ENCODE data around the gene SLC45A3. TPM values are rescaled to one million over a fixed set of nuclear protein-coding genes. Genes with fewer than 3 reads are reported as not detected.

Gene SLC45A3
- total and polyA plus RNA-seq, 2 of the 4 experiments (the other 2 are of a cell fraction) = 1.4 to 2.5 TPM

DNA sequence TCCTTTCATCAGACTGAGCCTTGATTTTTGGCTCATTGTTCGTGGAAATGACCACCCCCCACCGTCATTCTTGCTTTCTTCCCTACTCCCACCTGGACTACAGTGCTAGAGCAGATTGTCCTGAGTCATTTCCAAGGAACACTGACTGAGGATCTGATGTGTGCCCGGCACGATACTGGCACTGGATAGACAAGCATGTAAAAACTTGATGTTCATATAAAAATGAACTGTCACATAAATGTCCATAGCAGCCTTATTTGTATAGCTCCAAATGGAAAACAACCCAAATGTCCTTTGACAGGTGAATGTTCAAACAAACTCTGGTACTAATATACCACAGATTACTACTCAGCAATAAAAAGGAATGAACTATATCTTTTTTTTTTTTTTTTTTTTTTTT, 18.6 kb upstream of the SLC45A3 start:
- ChIA-PET CTCF (no interaction called here), POLR2A (ENCODE audit: unreplicated experiment) (no interaction called here)
- H4K5ac ChIP-seq (ENCODE audit: low read depth, low read length) = no peak overlapping the region
- H3K36me3 ChIP-seq (ENCODE audit: control insufficient read depth, insufficient read depth, low read length) = peaks cover 2% of the 10 kb centered on the region
- no peaks in the 10 kb centered on the region; the same call in 1 of the 2 replicates for H3K4me1 ChIP-seq (ENCODE audit: control insufficient read depth, insufficient read depth, low read length)
- dilution Hi-C loops (cut with HindIII; ENCODE audit: low sequenced_read_pairs, unreplicated experiment) (no loop called here), intact Hi-C loops (cut with micrococcal nuclease) (no loop called here), in situ Hi-C loops (cut with MboI; ENCODE audit: low sequenced_read_pairs) (no loop called here)
- H3K27me3 ChIP-seq (ENCODE audit: control insufficient read depth, insufficient read depth, low read length) = no peaks in the 10 kb centered on the region; the same call in 1 of the 2 replicates
- H2BK15ac ChIP-seq (ENCODE audit: low read depth, low read length) = no peak overlapping the region
- WGBS, 2 experiments (ENCODE audit: extremely low coverage in 2 of 2, insufficient read length in 1 of 2) = 100% methylated on average over 1 of the region's 4 CpGs; no CpG with 5 or more reads in 1 of the 2 experiments
- no peak overlapping the region for H3K14ac ChIP-seq (replicated peaks; ENCODE audit: low read depth, low read length)
- H3K18ac ChIP-seq (ENCODE audit: low read depth, low read length) = no peak overlapping the region
- 0 out of 2 replicates have a peak, but pooled peaks cover 3% of the 10 kb centered on the region for H3K9me1 ChIP-seq (ENCODE audit: insufficient read depth, low read length)
- H4K91ac ChIP-seq (ENCODE audit: insufficient read depth, low read depth, low read length) = no peak overlapping the region
- H2BK120ac ChIP-seq (ENCODE audit: low read depth, low read length) = no peak overlapping the region
- H3K79me1 ChIP-seq (ENCODE audit: low read depth in 1 of 2, low read length in 2 of 2) = no peaks in the 10 kb centered on the region
- no peak overlapping the region for H3K9ac ChIP-seq (ENCODE audit: low read depth, low read length)
- no peak overlapping the region for H2BK20ac ChIP-seq (ENCODE audit: low read depth, low read length)
- DNase-seq (no peak), ATAC-seq (ENCODE audit: low read depth) (no peak)
- H3K4me3 ChIP-seq (ENCODE audit: insufficient read depth, low read depth, low read length) = no peak overlapping the region
- H3K4ac ChIP-seq (ENCODE audit: low read depth, low read length) = no peak overlapping the region
- H2AFZ ChIP-seq (replicated peaks; ENCODE audit: low read length, poor library complexity) = no peak overlapping the region
- no peak overlapping the region for H3K23ac ChIP-seq (ENCODE audit: low read depth, low read length)
- BruUV-seq (replicated peaks) = no TSS peak
- no peak overlapping the region for H3K27ac ChIP-seq (ENCODE audit: insufficient read depth, low read length)
- no peaks in the 10 kb centered on the region for H3K9me3 ChIP-seq (ENCODE audit: control insufficient read depth, insufficient read depth, low read length)
- H3K4me2 ChIP-seq (ENCODE audit: low read depth, low read length) = no peak overlapping the region
- H2AK9ac ChIP-seq (replicated peaks; ENCODE audit: low read depth, low read length, poor library complexity) = no peak overlapping the region
- H4K20me1 ChIP-seq (ENCODE audit: insufficient read depth, low read length) = no peaks in the 10 kb centered on the region
- no peak overlapping the region for H4K8ac ChIP-seq (ENCODE audit: low read depth in 2 of 2, low read length in 2 of 2)
- no peak overlapping the region for H2BK5ac ChIP-seq (ENCODE audit: low read depth, low read length, poor library complexity, severe bottlenecking)
- H3K56ac ChIP-seq (ENCODE audit: extremely low read depth, insufficient read depth, low read length) = no peak overlapping the region
- no peak overlapping the region for H2AK5ac ChIP-seq (ENCODE audit: low read depth, low read length)
- no peak for TF ChIP-seq NFE2L2 (IDR thresholded peaks at IDR 0.05; ENCODE audit: low read depth, low read length)
- no peak for TF ChIP-seq ELK1 (IDR thresholded peaks at IDR 0.05; ENCODE audit: borderline replicate concordance, low read depth, low read length)
- TF ChIP-seq SMC3 (IDR thresholded peaks at IDR 0.05; ENCODE audit: low read depth, low read length) = no peak
- TF ChIP-seq MXI1 (IDR thresholded peaks at IDR 0.05; ENCODE audit: borderline replicate concordance, low read depth, low read length) = no peak
- no peak for TF ChIP-seq CEBPB (IDR thresholded peaks at IDR 0.05; ENCODE audit: low read depth, low read length)
- TF ChIP-seq MAFK (IDR thresholded peaks at IDR 0.05; ENCODE audit: low read depth, low read length) = no peak
- no peak for TF ChIP-seq RAD21 (IDR thresholded peaks at IDR 0.05; ENCODE audit: low read length)
- no peak for TF ChIP-seq USF2 (IDR thresholded peaks at IDR 0.05; ENCODE audit: low read depth, low read length)
- TF ChIP-seq CHD1 (IDR thresholded peaks at IDR 0.05; ENCODE audit: low read depth, low read length) = no peak
- TF ChIP-seq FOS (IDR thresholded peaks at IDR 0.05; ENCODE audit: low read depth, low read length) = no peak
- TF ChIP-seq POLR2A (IDR thresholded peaks at IDR 0.05; ENCODE audit: low read depth, low read length) = no peak
- TF ChIP-seq MAZ (IDR thresholded peaks at IDR 0.05; ENCODE audit: borderline replicate concordance, low read depth, low read length) = no peak
- no peak for TF ChIP-seq BHLHE40 (IDR thresholded peaks at IDR 0.05; ENCODE audit: low read depth, low read length)

Measured in IMR-90 (cell line).